IMR-90 (cell line): ENCODE data around the gene C16orf96. TPM values are rescaled to one million over a fixed set of nuclear protein-coding genes. Genes with fewer than 3 reads are reported as not detected.

ENCODE experiments used
- ATAC-seq: fragments of 200-7000 bp; cut with Tn5 transposase; 2 replicates; pipeline ENCODE4 v1.9.1; 2020; ENCODE audit warnings: low read depth, mild to moderate bottlenecking, moderate library complexity
- Bru-seq: library from RNA; stranded (reverse); fragments of 400-500 nt; gene quantifications from one replicate; lab custom pipeline; 2021; lab: Mats Ljungman, UMichigan
- BruChase-seq, 2 experiments: library from RNA; stranded (reverse); fragments of 400-500 nt; gene quantifications; one replicate each; lab custom pipeline; 2021; lab: Mats Ljungman, UMichigan
- BruUV-seq: library from RNA; stranded (reverse); fragments of 400-500 nt; replicated peaks from 2 replicates; lab custom pipeline; 2021; lab: Mats Ljungman, UMichigan
- CTCF ChIA-PET: fragments of 300-600 bp; formaldehyde crosslinking; extraction: SDS; loops from one replicate; lab custom pipeline; 2021; ENCODE audit warnings: antibody characterized with exemption; lab: Yijun Ruan, JAX
- POLR2A ChIA-PET: fragments of 300-600 bp; sonication (Branson Sonifier 250); formaldehyde crosslinking; loops from one replicate; lab custom pipeline; 2022; ENCODE audit warnings: antibody characterized with exemption; ENCODE audit not compliant: unreplicated experiment; lab: Charles Lee
- DNase-seq: peaks from one replicate; pipeline ENCODE4 v3.0.0; 2013
- H2AFZ ChIP-seq: replicated peaks from 2 replicates; pipeline ENCODE3; 2013; ENCODE audit warnings: low read length, mild to moderate bottlenecking; ENCODE audit not compliant: poor library complexity
- H2AK5ac ChIP-seq: 2 replicates; pipeline ENCODE4 v1.6.1; 2013; ENCODE audit warnings: low read depth, low read length, inconsistent platforms
- H2AK9ac ChIP-seq: replicated peaks from 2 replicates; pipeline ENCODE3; 2013; ENCODE audit warnings: mild to moderate bottlenecking, low read depth, low read length, moderate library complexity; ENCODE audit not compliant: poor library complexity
- H2BK120ac ChIP-seq: 2 replicates; pipeline ENCODE4 v1.6.1; 2013; ENCODE audit warnings: low read depth, low read length, inconsistent platforms
- H2BK15ac ChIP-seq: 3 replicates; pipeline ENCODE4 v1.6.1; 2013; ENCODE audit warnings: low read depth, low read length, inconsistent platforms
- H2BK20ac ChIP-seq: 2 replicates; pipeline ENCODE4 v1.6.1; 2013; ENCODE audit warnings: low read depth, mild to moderate bottlenecking, inconsistent platforms, low read length, moderate library complexity
- H2BK5ac ChIP-seq: 2 replicates; pipeline ENCODE4 v1.6.1; 2013; ENCODE audit warnings: mild to moderate bottlenecking, low read depth, low read length, inconsistent platforms; ENCODE audit not compliant: poor library complexity, severe bottlenecking
- H3K14ac ChIP-seq: replicated peaks from 2 replicates; pipeline ENCODE4 v1.6.1; 2013; ENCODE audit warnings: low read depth, low read length, inconsistent platforms
- H3K18ac ChIP-seq: 2 replicates; pipeline ENCODE4 v1.6.1; 2013; ENCODE audit warnings: low read depth, low read length, control low read depth
- H3K23ac ChIP-seq: 2 replicates; pipeline ENCODE4 v1.6.1; 2013; ENCODE audit warnings: low read depth, low read length, inconsistent platforms
- H3K27ac ChIP-seq: 2 replicates; pipeline ENCODE4 v1.5.1; 2013; ENCODE audit warnings: mild to moderate bottlenecking, control low read depth, low read length; ENCODE audit not compliant: insufficient read depth
- H3K27me3 ChIP-seq: 2 replicates; pipeline ENCODE4 v1.6.1; 2013; ENCODE audit warnings: low read length; ENCODE audit not compliant: control insufficient read depth, insufficient read depth
- H3K36me3 ChIP-seq: 2 replicates; pipeline ENCODE4 v1.6.1; 2013; ENCODE audit warnings: low read length, mixed read lengths; ENCODE audit not compliant: control insufficient read depth, insufficient read depth
- H3K4ac ChIP-seq: 2 replicates; pipeline ENCODE4 v1.6.1; 2013; ENCODE audit warnings: low read depth, low read length, inconsistent platforms
- H3K4me1 ChIP-seq: 2 replicates; pipeline ENCODE4 v1.6.1; 2013; ENCODE audit warnings: low read length, mixed read lengths; ENCODE audit not compliant: control insufficient read depth, insufficient read depth
- H3K4me2 ChIP-seq: 2 replicates; pipeline ENCODE4 v1.6.1; 2013; ENCODE audit warnings: low read depth, mild to moderate bottlenecking, control low read depth, low read length, moderate library complexity
- H3K4me3 ChIP-seq: 2 replicates; pipeline ENCODE4 v1.5.1; 2013; ENCODE audit warnings: low read depth, mild to moderate bottlenecking, control low read depth, low read length, moderate library complexity; ENCODE audit not compliant: insufficient read depth
- H3K56ac ChIP-seq: 2 replicates; pipeline ENCODE4 v1.6.1; 2013; ENCODE audit warnings: low read length, inconsistent platforms; ENCODE audit not compliant: insufficient read depth; ENCODE audit errors: extremely low read depth
- H3K79me1 ChIP-seq, 2 experiments: 2 replicates each; pipeline ENCODE4 v1.6.1; 2013; ENCODE audit warnings: low read length in 2 of 2, inconsistent platforms in 1 of 2, low read depth in 1 of 2
- H3K9ac ChIP-seq: 2 replicates; pipeline ENCODE4 v1.6.1; 2013; ENCODE audit warnings: low read depth, low read length, control low read depth
- H3K9me1 ChIP-seq: 2 replicates; pipeline ENCODE4 v1.6.1; 2013; ENCODE audit warnings: low read length, inconsistent platforms; ENCODE audit not compliant: insufficient read depth
- H3K9me3 ChIP-seq: 2 replicates; pipeline ENCODE4 v1.6.1; 2013; ENCODE audit warnings: low read length; ENCODE audit not compliant: control insufficient read depth, insufficient read depth
- H4K20me1 ChIP-seq: 2 replicates; pipeline ENCODE4 v1.6.1; 2013; ENCODE audit warnings: low read length, inconsistent platforms; ENCODE audit not compliant: insufficient read depth
- H4K5ac ChIP-seq: 2 replicates; pipeline ENCODE4 v1.6.1; 2013; ENCODE audit warnings: mild to moderate bottlenecking, low read depth, low read length, control low read depth
- H4K8ac ChIP-seq, 2 experiments: 2 replicates each; pipeline ENCODE4 v1.6.1; 2013; ENCODE audit warnings: low read depth in 2 of 2, low read length in 2 of 2, control low read depth in 1 of 2, inconsistent platforms in 1 of 2
- H4K91ac ChIP-seq: 2 replicates; pipeline ENCODE4 v1.6.1; 2013; ENCODE audit warnings: low read depth, low read length, inconsistent platforms; ENCODE audit not compliant: insufficient read depth
- BHLHE40 ChIP-seq: fragments of 150-350 bp; IDR thresholded peaks from 2 replicates; pipeline ENCODE4 v1.6.1; 2016; ENCODE audit warnings: mild to moderate bottlenecking, low read depth, low read length
- MAFK ChIP-seq: IDR thresholded peaks from 2 replicates; pipeline ENCODE4 v1.6.1; 2012; ENCODE audit warnings: low read depth, low read length, improper control_type of control experiment
- NFE2L2 ChIP-seq: fragments of 150-350 bp; IDR thresholded peaks from 2 replicates; pipeline ENCODE4 v1.6.1; 2016; ENCODE audit warnings: low read depth, mild to moderate bottlenecking, low read length
- RAD21 ChIP-seq: IDR thresholded peaks from 2 replicates; pipeline ENCODE4 v1.6.1; 2012; ENCODE audit warnings: low read length, improper control_type of control experiment
- RFX5 ChIP-seq: IDR thresholded peaks from 2 replicates; pipeline ENCODE4 v1.8.0; 2012; ENCODE audit warnings: low read depth, mild to moderate bottlenecking, low read length, moderate library complexity
- SMC3 ChIP-seq: fragments of 150-350 bp; IDR thresholded peaks from 2 replicates; pipeline ENCODE4 v1.6.1; 2016; ENCODE audit warnings: low read depth, mild to moderate bottlenecking, antibody characterized with exemption, low read length, moderate library complexity
- WGBS, 2 experiments: methylation state at CpG; one replicate each; pipeline versions ENCODE4 v1.1.5 to v1.1.7; 2013; ENCODE audit warnings: missing lambda C conversion rate in 2 of 2; ENCODE audit not compliant: insufficient read length in 1 of 2; ENCODE audit errors: extremely low coverage in 2 of 2; 5-methylcytosine and 5-hydroxymethylcytosine counted together
- dilution Hi-C: fragments of 300-500 bp; cut with HindIII; formaldehyde crosslinking; loops from one replicate; pipeline ENCODE4 v1.14.3; 2018; ENCODE audit warnings: low sequenced_read_pairs; ENCODE audit not compliant: unreplicated experiment
- in situ Hi-C: fragments of 300-500 bp; cut with MboI; formaldehyde crosslinking; loops from 3 replicates; pipeline ENCODE4 v1.14.3; 2019; ENCODE audit warnings: low sequenced_read_pairs, inconsistent platforms, mixed read lengths
- intact Hi-C: fragments of 100-400 bp; cut with micrococcal nuclease; formaldehyde crosslinking; loops from 2 replicates; pipeline ENCODE4 v1.10.0; 2022
- long read RNA-seq: library from polyadenylated mRNA; unstranded; transcript quantifications from one replicate; pipeline ENCODE4 v2.0.0, GENCODE V29; 2021; ENCODE audit not compliant: unreplicated experiment
- polyA plus RNA-seq, 3 experiments: library from polyadenylated mRNA; depleted of rRNA; stranded (reverse); fragments of >200 nt; gene quantifications; 2 replicates each; pipeline ENCODE4 v1.2.3, GENCODE V29; 2012; ENCODE audit warnings: low replicate concordance in 1 of 3
- total RNA-seq: library from RNA; depleted of rRNA; stranded (reverse); fragments of >200 nt; gene quantifications from 2 replicates; pipeline ENCODE4 v1.2.3, GENCODE V29; 2012; rRNA removed
- TF ChIP-seq, protein P1 (sequence below): fragments of 150-350 bp; IDR thresholded peaks from 2 replicates; pipeline ENCODE4 v1.6.1; 2016; ENCODE audit warnings: low read depth, mild to moderate bottlenecking, low read length, moderate library complexity, borderline replicate concordance

Gene C16orf96
- total RNA-seq (not detected in 2 replicates), polyA plus RNA-seq (2012; rRNA removed) (not detected in 2 replicates), Bru-seq, nascent RNA (percentile 14 among the genes with signal in this experiment), BruChase-seq, experiment 1, labeled RNA remaining after a 6-hour chase (percentile 17 among the genes with signal in this experiment), BruChase-seq, experiment 2, labeled RNA remaining after a 2-hour chase (percentile 18 among the genes with signal in this experiment)
- polyA plus RNA-seq (2012; cell fraction: cytosol; rRNA removed) = not detected in 2 replicates
- polyA plus RNA-seq (2012; cell fraction: nucleus; rRNA removed; ENCODE audit: low replicate concordance) = 0.01 TPM in 1 of 2 replicates, not detected in the other
- long read RNA-seq = 0 reads

DNA sequence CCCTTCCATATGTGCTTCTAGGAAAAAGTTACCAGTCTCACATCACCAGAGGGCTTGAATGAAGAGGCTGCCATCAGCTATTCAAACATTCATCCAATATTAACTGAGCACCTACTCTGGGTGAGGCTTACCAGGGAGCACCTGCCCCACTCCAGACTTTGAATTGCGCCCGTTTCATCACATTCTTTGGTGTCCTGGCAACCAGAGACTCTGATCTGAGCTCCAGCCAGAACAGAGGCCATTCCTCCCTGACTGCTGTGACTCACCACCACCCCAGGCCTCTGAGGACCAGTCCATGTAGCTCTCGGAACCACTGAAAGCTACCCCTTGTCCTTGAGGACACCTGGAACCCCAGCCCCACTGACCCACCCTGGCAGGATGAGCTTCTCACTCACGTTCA, at the start of gene C16orf96:
Gene C16orf96 (plus strand): TSS at position 229 of the 400 bp plus-strand sequence. CDS start 150 bp downstream, at position 379.
- DNase-seq = no peak
- Histone ChIP-seq H3K27ac (no peak within 1 kb of the TSS), H3K4me1 (no peaks in the 10 kb centered on the region), H2BK15ac (no peak within 1 kb of the TSS), H3K23ac (no peak within 1 kb of the TSS), H2AFZ (peak within 1 kb of the TSS; percentile 32), H3K14ac (no peak within 1 kb of the TSS), H2BK5ac (no peak within 1 kb of the TSS), H3K18ac (no peak within 1 kb of the TSS), H3K4ac (no peak within 1 kb of the TSS), H2AK9ac (no peak within 1 kb of the TSS), H3K79me1 (no peaks in the 10 kb centered on the region), H4K5ac (no peak within 1 kb of the TSS), H3K4me3 (no peak within 1 kb of the TSS), H3K56ac (no peak within 1 kb of the TSS), H3K36me3 (no peaks in the 10 kb centered on the region), H2BK20ac (no peak within 1 kb of the TSS), H2AK5ac (no peak within 1 kb of the TSS), H3K4me2 (no peak within 1 kb of the TSS), H4K8ac (no peak within 1 kb of the TSS), H3K9me1 (no peaks in the 10 kb centered on the region), H3K9ac (no peak within 1 kb of the TSS), H3K9me3 (no peaks in the 10 kb centered on the region), H4K20me1 (no peaks in the 10 kb centered on the region), H3K27me3 (peaks cover 38% of the 10 kb centered on the region), H2BK120ac (no peak within 1 kb of the TSS), H4K91ac (no peak within 1 kb of the TSS)
- WGBS, 2 experiments = no CpG with 5 or more reads among the region's 4 CpGs
- no TSS peak for BruUV-seq
- ChIA-PET POLR2A (no interaction called here), CTCF (no interaction called here)
- intact Hi-C loops (no loop called here), in situ Hi-C loops (no loop called here), dilution Hi-C loops (no loop called here)
- TF ChIP-seq BHLHE40 (no peak), MAFK (no peak), SMC3 (no peak), NFE2L2 (no peak), RAD21 (no peak), RFX5 (no peak)
- TF ChIP-seq, protein P1, sequence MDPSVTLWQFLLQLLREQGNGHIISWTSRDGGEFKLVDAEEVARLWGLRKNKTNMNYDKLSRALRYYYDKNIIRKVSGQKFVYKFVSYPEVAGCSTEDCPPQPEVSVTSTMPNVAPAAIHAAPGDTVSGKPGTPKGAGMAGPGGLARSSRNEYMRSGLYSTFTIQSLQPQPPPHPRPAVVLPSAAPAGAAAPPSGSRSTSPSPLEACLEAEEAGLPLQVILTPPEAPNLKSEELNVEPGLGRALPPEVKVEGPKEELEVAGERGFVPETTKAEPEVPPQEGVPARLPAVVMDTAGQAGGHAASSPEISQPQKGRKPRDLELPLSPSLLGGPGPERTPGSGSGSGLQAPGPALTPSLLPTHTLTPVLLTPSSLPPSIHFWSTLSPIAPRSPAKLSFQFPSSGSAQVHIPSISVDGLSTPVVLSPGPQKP = no peak
- peak; percentile 44 for ATAC-seq
